ENCODE data around the gene RNF220.

RNF220 gene

GRCh38 chr1:44406737-44407429 is 1.8 kb downstream of the RNF220 start:
- DNase-seq (ENCODE audit: low read depth, low spot score), result no peak

GRCh38 chr1:44407430-44408211 is 2.6 kb downstream of the RNF220 start:
- no peak for DNase-seq (ENCODE audit: low read depth, low spot score)

- no peak for DNase-seq (ENCODE audit: low read depth, low spot score)
Measured at GRCh38 chr1:44408212-44408582, 3.1 kb downstream of the RNF220 start.

GRCh38 chr1:44408632-44409602 is 3.9 kb downstream of the RNF220 start:
- DNase-seq (ENCODE audit: low read depth, low spot score), result peak; percentile 67

GRCh38 chr1:44409757-44410156 is 4.7 kb downstream of the RNF220 start:
- DNase-seq (ENCODE audit: low read depth, low spot score), result no peak

GRCh38 chr1:44411861-44412260 is 6.8 kb downstream of the RNF220 start:
- no peak for DNase-seq (ENCODE audit: low read depth, low spot score)

- no peak for DNase-seq (ENCODE audit: low read depth, low spot score)
Measured at GRCh38 chr1:44412601-44413000, 7.5 kb downstream of the RNF220 start.

GRCh38 chr1:44413740-44414139 is 8.7 kb downstream of the RNF220 start:
- DNase-seq (ENCODE audit: low read depth, low spot score), result no peak

GRCh38 chr1:44415013-44415412 is 10.0 kb downstream of the RNF220 start:
- no peak for DNase-seq (ENCODE audit: low read depth, low spot score)

- no peak for DNase-seq (ENCODE audit: low read depth, low spot score)
Measured at GRCh38 chr1:44416408-44416807, 11.4 kb downstream of the RNF220 start.

- peak; percentile 74 for DNase-seq (ENCODE audit: low read depth, low spot score)
Measured at GRCh38 chr1:44417351-44418021, 12.4 kb downstream of the RNF220 start.

- no peak for DNase-seq (ENCODE audit: low read depth, low spot score)
Measured at GRCh38 chr1:44418022-44418673, 13.1 kb downstream of the RNF220 start.

- no peak for DNase-seq (ENCODE audit: low read depth, low spot score)
Measured at GRCh38 chr1:44419901-44420300, 14.8 kb downstream of the RNF220 start.

GRCh38 chr1:44420535-44420934 is 15.5 kb downstream of the RNF220 start:
- no peak for DNase-seq (ENCODE audit: low read depth, low spot score)

- no peak for DNase-seq (ENCODE audit: low read depth, low spot score)
Measured at GRCh38 chr1:44421446-44421884, 16.4 kb downstream of the RNF220 start.

GRCh38 chr1:44422161-44422560 is 17.1 kb downstream of the RNF220 start:
- no peak for DNase-seq (ENCODE audit: low read depth, low spot score)

- no peak for DNase-seq (ENCODE audit: low read depth, low spot score)
Measured at GRCh38 chr1:44423591-44424537, 18.8 kb downstream of the RNF220 start.

GRCh38 chr1:44424747-44425146 is 19.7 kb downstream of the RNF220 start:
- no peak for DNase-seq (ENCODE audit: low read depth, low spot score)

- DNase-seq (ENCODE audit: low read depth, low spot score), result no peak
Measured at GRCh38 chr1:44425341-44426082, 20.5 kb downstream of the RNF220 start.
